Stimulated activated CD4-positive, alpha-beta T cell treated with anti-CD3 and anti-CD28 coated beads, Interleukin-12 subunit alpha, Interleukin-12 subunit beta, amount 100 ng/mL, for 24 hours (primary cell): Measurements from ENCODE around the gene ABRACL.

Experiments used
- DNase-seq, 2 experiments: peaks; one replicate each; pipeline ENCODE4 v3.0.0-alpha.2; 2020; ENCODE audit warnings: low read depth in 2 of 2

ABRACL gene

DNA sequence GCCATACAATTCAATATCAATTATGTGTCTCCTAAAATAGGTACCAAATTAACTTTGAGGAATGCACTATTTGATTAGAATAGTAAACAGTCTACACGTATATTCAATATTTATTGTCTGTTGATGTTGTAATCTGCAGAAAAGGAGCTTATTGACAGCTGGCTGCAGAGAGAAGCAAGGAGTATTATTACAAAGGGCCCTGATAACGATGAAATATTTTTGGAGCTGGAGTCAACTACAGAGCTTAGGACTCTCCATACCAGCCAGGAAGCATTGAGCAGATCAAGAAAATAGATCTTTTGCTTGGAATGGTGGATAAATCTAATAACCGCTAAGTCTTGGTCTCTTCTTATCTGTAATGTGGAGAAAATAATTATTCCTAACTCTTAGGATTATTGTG is 25.5 kb downstream of the ABRACL start:
- no peak for DNase-seq

DNA sequence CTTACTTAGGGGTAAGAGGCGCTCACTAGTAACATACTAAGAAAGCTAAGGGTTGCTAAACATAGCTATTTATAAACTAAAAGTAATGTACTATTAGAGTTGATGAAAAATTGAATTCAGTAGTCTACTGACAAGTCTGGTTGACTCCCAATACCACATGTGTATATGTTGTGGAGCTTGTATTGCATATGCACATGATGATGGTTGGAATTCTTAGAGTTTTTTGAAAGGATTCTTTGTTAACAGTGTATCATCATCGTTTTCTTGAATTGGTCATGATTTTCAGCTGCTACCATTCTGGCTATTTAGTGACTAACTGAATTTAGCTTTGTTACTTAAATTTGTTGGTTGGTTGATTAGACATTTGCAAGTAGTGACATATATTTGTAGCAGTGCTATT is 27.2 kb downstream of the ABRACL start:
- no peak for DNase-seq

DNA sequence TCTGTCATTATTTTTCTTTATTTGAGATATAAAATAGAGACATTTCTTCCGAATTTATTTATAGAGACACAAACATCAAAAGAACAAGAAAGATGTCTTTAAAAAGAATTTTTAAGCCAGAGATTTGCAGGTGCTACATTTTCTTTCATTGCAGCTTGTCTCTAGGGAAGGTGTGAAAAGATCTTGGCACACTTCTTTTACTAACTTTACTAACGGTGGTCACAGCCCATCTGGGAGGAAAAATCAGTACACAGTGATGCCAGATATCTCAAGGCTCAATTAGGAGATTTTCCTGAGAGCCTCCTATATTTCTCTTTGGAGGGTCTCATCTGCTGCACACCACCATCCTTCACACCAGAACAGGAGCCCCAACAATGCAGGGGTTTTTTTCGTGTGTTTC is 29.5 kb downstream of the ABRACL start:
- DNase-seq: no peak

DNA sequence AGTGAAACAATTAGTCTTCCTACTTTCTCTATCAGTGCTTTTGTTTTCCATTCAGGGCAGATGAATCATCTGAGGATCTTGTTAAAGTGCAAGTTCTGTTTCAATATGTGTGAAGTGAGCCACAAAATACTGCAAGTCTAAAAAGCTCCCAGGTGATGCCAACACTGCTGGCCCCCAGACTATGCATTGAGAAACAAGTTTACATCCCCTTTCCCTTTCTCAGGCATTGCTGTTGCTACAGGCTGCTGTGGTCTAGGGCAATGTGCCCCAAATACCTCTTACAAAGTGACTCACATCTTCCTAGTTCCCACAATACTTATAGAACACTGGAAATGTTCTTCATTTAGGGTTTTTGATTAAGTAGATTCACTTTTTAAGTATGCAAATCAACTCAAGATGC is 31.8 kb downstream of the ABRACL start:
- no peak for DNase-seq

DNA sequence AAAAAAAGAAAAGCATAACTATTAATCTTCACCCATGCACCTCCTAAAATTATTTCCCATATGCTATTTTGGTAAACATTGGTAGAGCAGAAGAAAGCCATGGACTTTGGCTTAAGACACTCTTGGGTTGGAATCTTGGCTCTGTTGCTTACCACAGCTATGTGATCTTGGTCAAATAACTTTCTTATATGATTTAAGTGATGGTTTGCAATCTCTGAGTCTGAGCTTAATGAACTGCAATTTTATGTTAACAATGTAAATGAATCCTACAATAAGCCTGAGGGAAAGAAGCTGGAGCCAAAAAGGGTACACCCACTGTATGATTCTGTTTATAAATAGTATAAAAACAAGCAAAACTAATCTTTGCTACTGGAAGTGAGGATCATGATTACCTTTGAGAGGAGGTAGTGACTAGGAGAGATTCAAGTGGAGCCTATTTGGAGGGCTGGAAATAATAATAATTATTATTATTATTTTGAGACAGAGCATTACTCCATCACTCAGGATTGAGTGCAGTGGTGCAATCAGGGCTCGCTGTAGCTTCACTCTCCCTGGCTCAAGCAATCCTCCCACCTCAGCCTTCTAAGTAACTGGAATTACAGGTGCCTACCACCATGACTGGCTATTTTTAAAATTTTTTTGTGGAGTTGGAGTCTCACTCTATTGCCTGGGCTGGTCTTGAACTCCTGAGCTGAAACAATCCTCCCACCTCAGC is 34.5 kb downstream of the ABRACL start:
- DNase-seq: no peak

DNA sequence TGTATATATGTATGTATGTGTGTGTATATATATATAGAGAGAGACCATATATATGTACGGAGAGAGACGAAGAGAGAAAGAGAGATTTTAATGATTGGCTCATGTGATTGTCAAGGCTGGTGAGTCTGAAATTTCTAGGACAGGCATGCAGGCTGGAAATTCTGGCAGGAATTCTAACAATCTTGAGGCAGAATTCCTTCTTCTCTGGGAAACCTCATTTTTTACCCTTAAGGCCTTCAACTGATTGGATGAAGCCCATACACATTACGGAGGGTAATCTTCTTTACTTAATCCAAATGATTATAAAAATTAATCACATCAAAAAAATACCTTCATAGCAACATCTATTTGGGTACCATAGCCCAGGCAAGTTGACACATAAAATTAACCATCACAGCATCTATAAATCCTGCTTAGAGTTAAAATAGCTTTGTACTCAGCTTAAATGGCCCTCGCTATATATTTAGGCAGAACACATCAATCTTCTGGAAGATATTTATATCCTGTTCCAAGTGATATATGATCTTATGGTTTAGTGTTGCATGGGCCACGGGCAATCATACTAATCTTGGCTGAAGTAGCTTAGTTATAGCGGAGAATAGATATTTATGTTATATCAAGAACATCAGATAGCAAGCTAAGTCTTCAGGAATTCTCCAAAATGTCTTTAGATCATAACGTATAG is 36.6 kb downstream of the ABRACL start:
- DNase-seq: no peak

DNA sequence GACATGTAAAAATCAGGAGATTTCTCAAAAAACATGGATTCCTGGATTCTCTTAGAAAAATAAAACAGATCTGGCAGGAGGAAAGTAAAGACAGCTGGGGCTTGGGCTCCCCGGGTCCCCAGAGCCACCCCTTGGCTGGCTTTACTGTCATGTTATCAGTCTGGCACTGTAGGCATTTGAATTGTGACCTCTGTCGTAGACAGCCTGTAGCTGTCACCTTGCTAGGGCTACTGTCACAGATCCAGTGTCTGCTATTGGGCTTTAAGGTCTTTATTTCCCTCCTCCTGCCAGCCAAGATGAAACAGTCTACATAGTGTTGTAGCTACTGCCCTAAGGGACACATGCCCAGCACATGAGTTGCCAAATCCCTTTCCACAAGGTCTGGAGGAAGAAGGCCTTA is 37.5 kb downstream of the ABRACL start:
- DNase-seq: no peak

DNA sequence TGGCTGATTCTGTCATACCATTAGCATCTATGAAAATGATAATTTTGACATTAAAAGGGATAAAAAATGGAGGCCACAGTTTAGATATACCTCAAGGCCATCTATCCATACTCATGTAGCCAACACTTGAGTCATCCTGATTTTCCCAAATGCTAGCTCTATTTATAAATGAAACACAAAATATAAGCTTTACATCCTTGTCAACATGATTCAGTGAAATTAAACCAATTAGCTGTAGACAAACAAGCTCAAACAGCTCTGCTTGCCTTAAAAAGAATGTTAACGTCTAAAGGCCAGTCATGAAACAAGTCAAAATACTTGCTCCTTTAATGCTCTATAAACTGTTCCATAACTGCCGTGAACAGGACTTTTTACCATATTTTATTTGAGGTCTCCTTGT is 40.3 kb downstream of the ABRACL start:
- no peak for DNase-seq

DNA sequence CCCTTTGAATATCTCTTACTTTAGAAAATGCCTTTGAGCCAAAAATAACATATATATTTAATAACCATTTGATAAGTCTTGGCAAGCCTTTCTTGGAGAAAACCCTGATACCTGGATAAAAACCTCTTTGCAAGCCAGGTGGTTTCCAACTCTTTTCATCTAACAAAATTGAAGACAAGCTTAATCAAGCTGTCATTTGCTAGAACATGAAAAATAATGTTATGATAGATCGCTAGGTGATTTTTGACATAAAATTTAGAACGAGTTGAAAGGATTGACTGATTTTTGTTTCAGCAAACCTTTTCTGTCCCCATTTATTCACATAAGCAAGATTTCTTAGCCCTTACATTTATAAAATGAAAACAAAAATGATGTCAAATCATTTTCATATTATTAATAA is 44.6 kb downstream of the ABRACL start:
- DNase-seq: no peak

DNA sequence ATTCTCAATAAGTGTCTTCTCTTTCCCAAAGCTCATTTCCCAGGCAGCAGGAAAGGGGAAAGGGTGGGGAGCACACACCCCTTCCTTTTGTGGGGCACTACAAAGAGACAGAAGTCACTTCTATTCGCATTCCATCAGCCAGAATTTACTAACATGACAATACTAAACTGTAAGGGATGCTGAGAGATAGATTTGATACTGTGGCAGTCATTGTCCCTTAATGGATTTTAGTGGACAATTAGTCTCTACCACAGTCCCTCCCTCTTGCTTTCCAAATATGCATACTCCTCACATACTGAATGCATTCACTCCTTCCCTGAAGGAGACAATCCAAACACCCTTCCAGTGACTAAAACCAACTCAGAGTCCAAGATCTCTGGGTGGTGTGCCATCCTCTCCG is 50.5 kb downstream of the ABRACL start:
- no peak for DNase-seq

DNA sequence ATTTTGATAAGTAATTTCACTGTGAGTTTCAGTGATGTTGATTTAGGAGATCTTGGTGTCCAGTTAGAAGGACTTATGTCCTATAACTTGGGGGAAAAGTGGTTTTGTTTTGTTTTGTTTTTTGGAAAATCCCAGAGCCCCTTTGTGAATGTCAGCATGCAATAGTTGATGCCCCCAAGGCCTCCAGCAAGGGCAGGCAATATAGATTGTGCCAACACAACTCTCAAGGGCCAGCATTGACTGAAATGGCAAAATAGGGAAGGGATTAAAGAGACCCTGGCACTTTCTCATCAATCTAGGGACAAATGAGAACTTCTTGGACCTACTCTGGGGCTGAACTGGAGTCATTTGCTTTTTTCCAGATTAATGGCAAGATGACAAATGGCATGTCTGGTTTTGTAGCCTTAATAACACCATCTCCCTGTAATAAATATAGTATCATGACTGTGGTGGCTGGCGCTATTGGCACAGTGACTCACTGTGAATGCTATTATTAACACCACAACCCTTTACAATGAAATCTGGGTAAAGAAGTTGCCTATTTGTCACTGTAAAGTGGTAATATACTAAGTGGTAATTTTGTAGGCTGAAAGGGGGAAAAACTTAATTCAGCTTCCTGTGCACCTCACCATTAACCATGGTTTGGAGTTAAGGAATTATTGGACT is 51.8 kb downstream of the ABRACL start:
- no peak for DNase-seq

DNA sequence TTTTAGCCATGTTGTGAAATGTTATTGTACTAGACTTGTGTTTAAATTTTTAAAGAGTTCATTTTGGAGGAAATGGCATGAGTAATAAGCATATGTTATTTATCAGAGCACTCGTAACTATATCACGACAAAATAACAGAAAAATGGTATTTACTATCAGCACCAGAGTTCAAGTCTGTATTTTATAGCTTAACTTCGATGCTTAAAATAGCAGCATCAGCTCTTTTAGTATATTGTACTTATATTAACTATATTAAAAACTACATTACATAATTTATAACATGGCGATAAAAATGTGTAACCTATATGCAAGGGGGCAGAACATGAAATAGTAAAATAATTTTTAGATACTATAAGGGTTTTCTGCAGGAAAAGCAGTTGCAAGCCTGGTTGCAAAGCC is 52.9 kb downstream of the ABRACL start:
- no peak for DNase-seq

DNA sequence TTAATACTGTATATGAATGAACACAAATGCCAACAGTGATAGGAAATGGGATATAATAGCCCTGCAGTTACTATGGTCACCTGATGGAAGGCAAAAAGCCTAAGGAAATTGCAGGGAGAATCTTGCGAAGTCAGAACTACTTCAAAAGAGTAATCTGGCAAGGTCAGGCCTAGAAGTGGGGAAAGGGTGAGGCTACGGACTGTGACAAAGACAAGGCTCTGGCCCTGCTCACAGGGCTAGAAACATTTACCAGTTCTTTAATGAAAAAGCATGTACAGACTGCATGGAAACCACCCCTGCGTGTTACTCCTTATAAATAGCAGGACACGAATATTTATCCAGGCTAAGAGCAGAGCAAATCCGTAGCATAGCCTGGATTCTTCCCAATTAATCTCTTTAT is 53.8 kb downstream of the ABRACL start:
- DNase-seq: no peak

DNA sequence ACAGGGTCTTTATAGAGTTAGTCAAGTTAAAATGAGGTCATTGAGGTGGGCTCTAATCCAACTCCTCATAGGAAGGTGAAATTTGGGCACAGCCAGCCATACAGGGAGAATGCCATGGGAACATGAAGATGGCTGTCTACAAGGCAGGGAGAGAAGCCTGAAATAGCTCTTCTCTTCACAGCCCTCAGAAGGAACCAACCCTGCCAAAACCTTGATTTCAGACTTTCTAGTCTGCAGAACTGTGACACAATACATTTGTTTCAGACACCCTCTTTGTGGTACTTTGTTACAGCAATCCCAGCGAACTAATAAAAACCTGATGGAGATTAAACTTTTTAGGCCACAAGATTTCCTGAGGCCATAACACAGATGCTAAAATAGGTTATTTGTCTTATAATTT is 63.3 kb downstream of the ABRACL start:
- no peak for DNase-seq
